ENCODE measurements around the gene MAP7D2.
"Not testable (repeated sequence)": the region's sequence is repeated elsewhere in the genome, so short reads cannot be mapped to it uniquely, and the experiment has no call there.

Gene MAP7D2
- total RNA-seq = 0 to 3.2 (median 0.26) reads per million in 9 experiments

DNA sequence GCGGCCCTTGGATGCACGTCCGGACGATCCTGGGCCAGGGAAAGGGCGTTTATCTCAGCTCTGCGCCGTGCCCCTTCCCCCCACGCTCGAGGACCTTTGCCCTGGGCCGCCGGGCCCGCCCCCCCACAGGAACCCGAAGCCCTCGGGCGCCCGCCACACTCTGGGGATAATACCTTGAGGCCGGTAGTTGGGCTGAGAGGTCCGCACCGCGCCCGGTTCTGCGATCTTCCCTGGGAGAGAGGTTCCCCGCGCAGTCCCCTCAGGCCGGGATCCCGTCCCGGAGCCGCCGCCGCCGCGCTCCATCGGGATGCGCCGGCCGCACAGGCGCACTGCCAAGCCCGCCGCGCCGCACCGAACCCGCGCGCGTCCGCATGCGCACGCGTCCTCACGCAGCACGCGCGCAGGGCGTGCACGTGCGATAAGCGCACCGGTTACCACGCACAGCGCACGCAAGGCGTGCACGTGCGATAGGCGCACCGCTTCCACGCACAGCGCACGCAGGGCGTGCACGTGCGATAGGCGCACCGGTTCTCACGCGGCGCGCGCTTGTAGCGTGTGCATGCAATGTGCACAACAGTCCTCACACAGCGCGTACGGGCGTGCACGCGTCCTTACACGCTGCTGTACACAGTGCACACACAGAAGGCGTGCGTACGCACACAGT lies at the start of gene MAP7D2:
MAP7D2 (minus strand) TSS at position 331 of the 664 bp plus-strand sequence; CDS start at position 303, 28 bp downstream.
- H3K4me3 Mint-ChIP-seq = no peak within 1 kb of the TSS
- H3K27ac Mint-ChIP-seq = no peak within 1 kb of the TSS
- H3K27me3 Mint-ChIP-seq = peaks cover 8 to 33% of the 10 kb centered on the region in 2 donors
- DNase-seq (no peak), ATAC-seq (replicated peaks) (no peak)
- H3K4me1 Mint-ChIP-seq (ENCODE audit: low read depth in 2 of 2) = peaks cover 0 to 2% of the 10 kb centered on the region in 2 donors
- no peaks in the 10 kb centered on the region for H3K9me3 Mint-ChIP-seq
- peaks cover 3% of the 10 kb centered on the region for H3K36me3 Mint-ChIP-seq (ENCODE audit: insufficient read depth)

DNA sequence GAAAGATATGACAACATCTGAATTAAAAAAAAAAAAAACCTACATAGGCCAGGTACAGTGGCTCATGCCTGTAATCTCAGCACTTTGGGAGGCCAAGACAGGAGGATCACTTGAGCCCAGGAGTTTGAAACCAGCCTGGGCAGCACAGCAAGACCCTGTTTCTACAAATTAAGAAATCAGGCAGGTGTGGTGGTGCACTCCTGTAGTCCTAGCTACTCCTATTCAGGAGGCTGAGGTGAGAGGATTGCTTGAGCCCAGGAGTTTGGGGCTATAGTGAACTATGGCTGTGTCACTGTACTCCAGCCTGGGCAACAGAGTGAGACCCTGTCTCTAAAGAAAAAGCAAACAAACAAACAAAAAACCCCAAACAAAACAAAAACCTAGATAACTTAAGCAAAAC lies 45.8 kb upstream of the MAP7D2 start:
- not testable (repeated sequence) for H3K9me3 Mint-ChIP-seq; H3K4me3 Mint-ChIP-seq; H3K27ac Mint-ChIP-seq; ATAC-seq (replicated peaks); H3K4me1 Mint-ChIP-seq (ENCODE audit: low read depth in 2 of 2); DNase-seq; H3K27me3 Mint-ChIP-seq
- H3K36me3 Mint-ChIP-seq (ENCODE audit: insufficient read depth) = peaks cover 65% of the 10 kb centered on the region

DNA sequence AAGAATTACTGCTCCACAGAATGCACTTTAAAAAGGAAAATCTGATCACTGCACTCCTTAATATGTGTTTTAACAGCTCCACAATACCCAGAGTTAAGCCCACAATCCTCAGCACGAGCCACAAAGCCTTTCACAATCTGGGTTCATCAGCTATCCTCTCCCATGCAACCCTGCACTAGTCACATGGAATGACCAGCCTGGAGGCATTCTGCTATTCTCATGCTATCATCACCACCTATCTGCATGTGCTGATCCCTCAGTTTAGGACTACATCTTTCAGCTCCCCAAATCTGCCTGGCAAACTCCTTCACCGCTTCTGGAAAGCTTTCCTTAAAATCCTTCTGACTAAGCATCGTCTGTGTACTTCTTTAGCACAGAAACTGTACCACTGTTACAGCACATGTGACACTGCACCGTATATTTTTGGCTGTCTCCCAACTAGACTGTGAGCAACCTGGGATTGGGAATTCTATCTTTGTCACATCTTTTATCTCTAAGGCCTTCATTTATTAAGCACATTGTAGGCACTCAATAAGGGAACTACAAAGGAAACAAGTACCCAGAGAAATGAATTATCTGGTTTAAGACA lies 43.2 kb upstream of the MAP7D2 start:
- Mint-ChIP-seq H3K4me3 (no peak overlapping the region), H3K27me3 (no peaks in the 10 kb centered on the region), H3K4me1 (ENCODE audit: low read depth in 2 of 2) (no peaks in the 10 kb centered on the region), H3K27ac (peak overlapping the region in 1 of 2 donors; percentile 31), H3K9me3 (no peaks in the 10 kb centered on the region), H3K36me3 (ENCODE audit: insufficient read depth) (peaks cover 73% of the 10 kb centered on the region)
- ATAC-seq (replicated peaks) (no peak), DNase-seq (no peak)

DNA sequence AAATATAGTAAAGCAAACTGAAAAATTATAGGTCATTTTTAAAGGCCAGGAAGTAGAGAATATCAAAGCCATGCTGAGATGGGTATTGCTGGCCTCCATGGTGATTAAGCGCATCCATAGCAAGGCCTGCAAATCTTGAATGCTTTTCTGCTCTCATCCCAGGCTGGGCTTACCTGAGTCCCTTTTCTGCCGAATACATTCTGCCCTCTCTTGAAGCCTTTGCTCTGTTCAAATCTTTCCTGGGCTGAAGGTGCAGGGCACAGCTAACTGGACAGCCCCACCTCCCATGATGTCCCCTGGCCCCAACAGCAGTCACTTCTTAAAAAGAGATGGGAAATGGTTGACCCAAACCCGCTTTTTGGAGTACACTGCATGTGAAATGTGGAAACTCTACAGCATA lies 35.0 kb upstream of the MAP7D2 start:
- DNase-seq = no peak
- Mint-ChIP-seq H3K9me3 (no peaks in the 10 kb centered on the region), H3K36me3 (ENCODE audit: insufficient read depth) (peaks cover 39% of the 10 kb centered on the region), H3K27me3 (no peaks in the 10 kb centered on the region), H3K4me1 (ENCODE audit: low read depth in 2 of 2) (peaks cover 0 to 1% of the 10 kb centered on the region in 2 donors), H3K4me3 (no peak overlapping the region), H3K27ac (peak overlapping the region in 1 of 2 donors; percentile 29)
- no peak for ATAC-seq (replicated peaks)

DNA sequence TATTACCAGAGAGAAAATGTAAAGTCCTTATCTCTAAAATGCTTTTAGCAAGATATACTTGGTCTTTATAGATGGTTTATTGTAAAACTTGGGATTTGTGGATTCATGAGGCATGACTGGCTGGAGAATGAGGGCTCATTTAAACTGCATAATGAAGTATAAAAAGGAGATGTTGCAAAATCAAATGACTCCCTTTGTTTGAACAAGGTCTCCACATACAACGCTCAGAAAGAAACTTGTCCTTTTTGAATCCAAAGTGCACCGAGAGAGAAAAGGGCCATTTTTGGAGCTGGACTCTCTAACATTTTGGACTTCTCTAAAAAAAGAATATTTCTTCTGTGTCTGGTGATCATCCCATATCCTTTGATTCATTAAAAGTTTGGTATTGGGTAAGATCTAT lies 32.6 kb upstream of the MAP7D2 start:
- Mint-ChIP-seq H3K36me3 (ENCODE audit: insufficient read depth) (peaks cover 24% of the 10 kb centered on the region), H3K4me3 (no peak overlapping the region)

DNA sequence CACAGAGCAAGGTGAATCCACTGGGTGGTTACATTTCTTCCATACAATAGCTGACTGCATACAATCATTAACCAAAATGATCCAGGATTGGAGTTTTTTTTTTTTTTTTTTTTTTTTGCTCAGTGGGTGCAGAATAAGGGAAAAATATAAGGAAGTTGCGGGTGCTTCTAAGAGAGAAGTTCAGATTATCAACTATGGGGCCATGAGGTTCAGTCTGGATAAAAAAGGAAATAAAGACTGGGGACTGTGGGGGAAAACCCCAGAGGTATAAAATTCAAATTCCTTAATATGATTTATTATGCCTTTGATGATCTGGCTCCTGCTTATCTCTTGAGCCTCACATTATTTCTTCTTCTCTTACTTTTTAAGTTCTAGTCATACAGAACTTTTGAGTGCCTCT lies 30.9 kb upstream of the MAP7D2 start:
- H3K27ac Mint-ChIP-seq = no peak overlapping the region
- H3K9me3 Mint-ChIP-seq = no peaks in the 10 kb centered on the region

More for the DNA sequence above, 32.6 kb upstream of the MAP7D2 start:
- Mint-ChIP-seq H3K27ac (no peak overlapping the region), H3K4me1 (ENCODE audit: low read depth in 2 of 2) (peaks cover 0 to 3% of the 10 kb centered on the region in 2 donors), H3K27me3 (no peaks in the 10 kb centered on the region), H3K9me3 (no peaks in the 10 kb centered on the region)
- ATAC-seq (replicated peaks) (no peak), DNase-seq (no peak)

DNA sequence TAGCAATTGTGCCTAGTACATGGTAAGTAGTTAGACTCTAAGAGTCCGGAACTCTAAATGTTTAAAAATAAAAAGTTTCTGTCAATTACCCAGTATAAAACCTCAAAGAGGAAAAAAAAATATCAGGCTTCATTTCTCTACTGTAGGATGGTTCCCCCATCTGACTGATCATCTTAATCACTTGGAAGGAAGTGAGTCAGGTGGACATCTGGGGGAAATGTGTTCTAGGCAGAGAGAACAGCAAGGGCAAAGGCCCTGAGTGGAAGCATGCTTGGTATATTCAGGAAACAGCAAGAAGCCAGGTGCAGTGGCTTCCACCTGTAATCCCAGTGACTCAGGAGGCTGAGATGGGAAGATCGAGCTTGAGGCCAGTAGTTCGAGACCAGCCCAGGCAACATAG lies 27.8 kb upstream of the MAP7D2 start:
- Mint-ChIP-seq H3K9me3 (no peaks in the 10 kb centered on the region), H3K4me1 (ENCODE audit: low read depth in 2 of 2) (peaks cover 8 to 10% of the 10 kb centered on the region in 2 donors), H3K4me3 (no peak overlapping the region), H3K27me3 (no peaks in the 10 kb centered on the region), H3K27ac (no peak overlapping the region), H3K36me3 (ENCODE audit: insufficient read depth) (peaks cover 15% of the 10 kb centered on the region)
- DNase-seq (no peak), ATAC-seq (replicated peaks) (no peak)

More for the DNA sequence above, 30.9 kb upstream of the MAP7D2 start:
- no peak for DNase-seq
- peaks cover 14% of the 10 kb centered on the region for H3K36me3 Mint-ChIP-seq (ENCODE audit: insufficient read depth)
- H3K4me1 Mint-ChIP-seq (ENCODE audit: low read depth in 2 of 2) = peaks cover 0 to 3% of the 10 kb centered on the region in 2 donors
- H3K4me3 Mint-ChIP-seq = no peak overlapping the region
- ATAC-seq (replicated peaks) = no peak
- H3K27me3 Mint-ChIP-seq = no peaks in the 10 kb centered on the region

DNA sequence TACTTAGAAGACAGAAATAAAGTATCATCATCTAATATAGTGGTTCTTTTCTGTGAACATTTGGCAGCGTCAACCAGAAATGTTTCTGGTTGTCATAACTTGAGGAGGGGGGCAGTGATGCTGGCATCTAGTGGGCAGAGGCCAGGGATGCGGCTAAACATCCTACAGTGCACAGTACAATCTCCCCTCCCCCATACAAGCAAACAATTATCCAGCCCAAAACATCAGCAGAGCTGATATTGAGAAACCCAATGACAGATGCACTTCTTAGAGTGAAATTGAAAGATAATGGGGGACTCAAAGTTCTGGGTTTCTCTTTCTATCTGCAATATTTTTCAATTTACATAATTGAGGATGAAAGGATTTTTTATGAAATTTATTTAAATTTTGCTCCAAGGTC lies 26.9 kb upstream of the MAP7D2 start:
- DNase-seq (no peak), ATAC-seq (replicated peaks) (no peak)
- H3K27me3 Mint-ChIP-seq = no peaks in the 10 kb centered on the region
- no peaks in the 10 kb centered on the region for H3K9me3 Mint-ChIP-seq
- H3K27ac Mint-ChIP-seq = no peak overlapping the region
- peaks cover 20% of the 10 kb centered on the region for H3K36me3 Mint-ChIP-seq (ENCODE audit: insufficient read depth)
- no peak overlapping the region for H3K4me3 Mint-ChIP-seq
- peaks cover 13 to 16% of the 10 kb centered on the region in 2 donors for H3K4me1 Mint-ChIP-seq (ENCODE audit: low read depth in 2 of 2)

DNA sequence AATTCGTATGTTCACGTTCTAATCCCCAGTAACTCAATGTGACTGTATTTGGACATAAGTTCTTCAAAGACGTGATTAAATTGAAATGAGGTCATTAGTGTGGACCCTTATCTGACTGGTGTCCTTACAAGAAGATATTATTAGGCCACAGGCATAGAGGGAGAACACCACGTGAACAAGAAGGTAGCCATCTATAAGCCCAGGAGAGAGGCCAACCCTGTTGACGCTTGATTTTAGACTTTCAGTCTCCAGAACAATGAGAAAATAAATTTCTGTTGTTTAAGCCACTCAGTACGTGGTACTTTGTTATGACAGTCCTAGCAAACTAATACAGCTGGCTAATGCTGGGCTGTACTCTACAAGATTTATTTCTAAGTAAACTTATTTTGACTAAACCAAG lies 26.4 kb upstream of the MAP7D2 start:
- peaks cover 12 to 16% of the 10 kb centered on the region in 2 donors for H3K4me1 Mint-ChIP-seq (ENCODE audit: low read depth in 2 of 2)
- H3K27ac Mint-ChIP-seq = no peak overlapping the region
- ATAC-seq (replicated peaks) (no peak), DNase-seq (no peak)
- H3K36me3 Mint-ChIP-seq (ENCODE audit: insufficient read depth) = peaks cover 24% of the 10 kb centered on the region
- no peaks in the 10 kb centered on the region for H3K9me3 Mint-ChIP-seq
- H3K4me3 Mint-ChIP-seq = peak overlapping the region; percentile 41 to 87
- no peaks in the 10 kb centered on the region for H3K27me3 Mint-ChIP-seq

DNA sequence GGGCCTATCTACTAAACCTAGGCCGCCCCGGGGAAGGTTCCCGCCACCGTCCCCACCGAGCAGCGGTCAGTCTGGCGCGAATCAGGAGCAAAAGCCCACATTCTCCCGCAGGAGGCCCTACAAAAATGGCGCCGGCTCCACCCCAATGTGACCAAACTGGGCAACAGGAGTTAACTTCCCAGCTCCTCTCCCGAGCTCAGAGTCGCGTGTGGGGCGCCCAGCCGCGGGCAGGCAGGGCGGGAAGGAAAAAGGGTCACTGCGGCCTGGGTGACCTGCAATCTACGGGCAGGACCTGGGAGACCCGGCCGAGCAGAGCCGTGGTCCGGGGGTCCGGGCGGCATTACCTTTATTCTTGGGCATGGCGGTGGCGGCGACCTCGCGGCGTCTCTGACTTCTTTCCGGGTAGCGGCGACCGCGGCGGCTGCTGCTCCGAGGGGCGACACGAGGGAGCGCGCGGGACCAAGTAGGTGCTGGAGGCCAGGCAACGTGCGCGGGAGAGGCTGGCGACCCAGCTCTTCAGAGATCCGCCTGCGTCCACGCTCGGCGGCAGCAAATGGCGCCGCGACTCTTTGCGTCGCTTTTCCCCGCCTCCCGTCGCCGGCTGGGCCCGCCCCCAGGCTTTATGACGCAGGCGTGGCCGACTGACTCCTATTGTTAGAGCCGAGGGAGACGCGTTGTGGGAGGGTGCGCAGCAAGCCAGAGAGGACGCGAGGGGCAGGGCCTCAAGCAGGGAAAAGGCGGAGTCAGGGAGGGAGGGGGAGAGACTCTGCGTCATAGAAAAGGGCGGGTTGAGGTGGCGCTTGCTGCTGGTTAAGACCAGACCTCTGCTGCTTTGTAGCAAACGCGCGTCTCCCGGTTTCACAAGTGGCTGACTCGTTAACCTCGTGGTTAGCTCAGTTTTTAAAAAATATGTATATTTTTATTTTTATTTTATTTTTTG lies 24.8 kb upstream of the MAP7D2 start, which contains the start of gene EIF1AX:
EIF1AX (minus strand) TSS at position 558 of the 940 bp plus-strand sequence; CDS start at position 360, 198 bp downstream.
- ATAC-seq (replicated peaks) (peak; percentile 95), DNase-seq (peak; percentile 94 to 95 (median 94))
- Mint-ChIP-seq H3K4me3 (peak within 1 kb of the TSS; percentile 84 to 87), H3K9me3 (no peaks in the 10 kb centered on the region), H3K36me3 (ENCODE audit: insufficient read depth) (peaks cover 38% of the 10 kb centered on the region), H3K27ac (peak within 1 kb of the TSS; percentile 72 to 90), H3K4me1 (ENCODE audit: low read depth in 2 of 2) (peaks cover 12 to 16% of the 10 kb centered on the region in 2 donors), H3K27me3 (no peaks in the 10 kb centered on the region)

DNA sequence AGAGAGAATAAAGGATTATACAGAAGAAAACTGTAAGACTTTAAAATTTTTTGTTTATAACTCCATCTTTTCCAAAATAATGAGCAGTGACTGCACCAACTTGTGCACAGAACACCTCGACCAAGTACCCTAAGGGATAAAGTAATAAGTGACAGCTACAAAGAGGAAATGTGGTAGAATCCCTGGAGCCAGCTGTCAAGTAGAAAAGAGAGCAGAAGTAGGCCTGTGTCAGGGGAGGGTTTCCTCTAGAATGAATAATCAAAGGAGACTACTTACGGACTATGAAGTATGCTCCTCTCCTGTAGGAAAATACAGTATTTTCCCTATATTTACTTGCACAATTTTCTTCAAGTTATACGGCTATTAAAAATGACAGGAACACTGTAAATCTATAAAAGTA lies 23.7 kb upstream of the MAP7D2 start:
- no peaks in the 10 kb centered on the region for H3K27me3 Mint-ChIP-seq
- H3K27ac Mint-ChIP-seq = peak overlapping the region in 1 of 2 donors; percentile 90
- no peaks in the 10 kb centered on the region for H3K9me3 Mint-ChIP-seq
- H3K4me3 Mint-ChIP-seq = peak overlapping the region; percentile 84 to 87
- H3K36me3 Mint-ChIP-seq (ENCODE audit: insufficient read depth) = peaks cover 41% of the 10 kb centered on the region
- ATAC-seq (replicated peaks) = no peak
- peaks cover 17 to 26% of the 10 kb centered on the region in 2 donors for H3K4me1 Mint-ChIP-seq (ENCODE audit: low read depth in 2 of 2)
- no peak for DNase-seq

DNA sequence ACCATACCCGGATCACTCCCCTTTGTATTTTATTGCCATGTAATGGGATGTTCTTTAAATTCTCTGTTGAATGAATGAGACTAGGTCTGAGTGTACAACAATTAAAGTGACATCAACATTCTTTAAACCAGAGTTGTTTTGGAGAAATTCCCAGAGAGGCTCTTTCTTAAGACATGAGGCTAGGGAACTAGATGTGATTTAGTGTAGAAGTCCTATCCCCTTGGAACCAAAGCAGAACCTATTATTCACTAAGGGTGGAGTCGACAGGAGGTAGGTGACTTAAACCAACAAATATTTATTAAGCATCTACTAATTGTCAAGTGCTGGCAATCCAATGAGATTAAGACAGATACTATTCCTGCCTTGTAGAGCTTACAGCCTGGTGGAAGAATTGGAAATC lies 23.3 kb upstream of the MAP7D2 start:
- H3K27me3 Mint-ChIP-seq = no peaks in the 10 kb centered on the region
- DNase-seq (no peak), ATAC-seq (replicated peaks) (no peak)
- H3K4me1 Mint-ChIP-seq (ENCODE audit: low read depth in 2 of 2) = peaks cover 16 to 26% of the 10 kb centered on the region in 2 donors
- peaks cover 43% of the 10 kb centered on the region for H3K36me3 Mint-ChIP-seq (ENCODE audit: insufficient read depth)
- peak overlapping the region; percentile 84 to 87 for H3K4me3 Mint-ChIP-seq
- H3K9me3 Mint-ChIP-seq = no peaks in the 10 kb centered on the region
- H3K27ac Mint-ChIP-seq = peak overlapping the region in 1 of 2 donors; percentile 90

DNA sequence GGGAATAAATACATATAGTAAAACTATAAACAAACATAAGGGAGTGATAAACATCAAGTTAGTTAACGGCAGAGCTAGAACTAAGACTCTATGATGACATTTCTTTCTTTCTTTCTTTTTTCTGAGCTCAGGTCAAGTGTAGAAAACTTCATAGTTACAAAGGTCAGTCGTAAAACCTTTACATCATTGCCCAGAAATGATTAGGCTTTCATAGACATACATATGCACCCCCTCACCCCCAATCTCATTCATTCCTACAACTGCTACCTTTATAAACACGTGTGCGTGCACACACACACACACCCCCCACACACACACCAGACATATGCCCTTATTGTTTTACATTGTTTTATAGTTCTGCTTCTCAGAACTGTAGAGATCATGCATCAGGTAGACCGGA lies 19.2 kb upstream of the MAP7D2 start:
- DNase-seq = no peak
- no peaks in the 10 kb centered on the region for H3K27me3 Mint-ChIP-seq
- no peaks in the 10 kb centered on the region for H3K9me3 Mint-ChIP-seq
- peaks cover 65% of the 10 kb centered on the region for H3K36me3 Mint-ChIP-seq (ENCODE audit: insufficient read depth)
- no peak overlapping the region for H3K4me3 Mint-ChIP-seq
- H3K4me1 Mint-ChIP-seq (ENCODE audit: low read depth in 2 of 2) = peaks cover 15 to 26% of the 10 kb centered on the region in 2 donors
- H3K27ac Mint-ChIP-seq = peak overlapping the region in 1 of 2 donors; percentile 77
- no peak for ATAC-seq (replicated peaks)
